ENCODE data around the gene TFB2M. TPM values are rescaled to one million over a fixed set of nuclear protein-coding genes. Genes with fewer than 3 reads are reported as not detected.
A peak's percentile ranks its signal among the peaks of the same experiment; 100 is the strongest.

Gene TFB2M
- total and polyA plus RNA-seq, 2 of the 13 experiments (the other 11 are each of a cell fraction or from before 2014, with no cell fraction given) = 15.7 to 31.4 TPM

DNA sequence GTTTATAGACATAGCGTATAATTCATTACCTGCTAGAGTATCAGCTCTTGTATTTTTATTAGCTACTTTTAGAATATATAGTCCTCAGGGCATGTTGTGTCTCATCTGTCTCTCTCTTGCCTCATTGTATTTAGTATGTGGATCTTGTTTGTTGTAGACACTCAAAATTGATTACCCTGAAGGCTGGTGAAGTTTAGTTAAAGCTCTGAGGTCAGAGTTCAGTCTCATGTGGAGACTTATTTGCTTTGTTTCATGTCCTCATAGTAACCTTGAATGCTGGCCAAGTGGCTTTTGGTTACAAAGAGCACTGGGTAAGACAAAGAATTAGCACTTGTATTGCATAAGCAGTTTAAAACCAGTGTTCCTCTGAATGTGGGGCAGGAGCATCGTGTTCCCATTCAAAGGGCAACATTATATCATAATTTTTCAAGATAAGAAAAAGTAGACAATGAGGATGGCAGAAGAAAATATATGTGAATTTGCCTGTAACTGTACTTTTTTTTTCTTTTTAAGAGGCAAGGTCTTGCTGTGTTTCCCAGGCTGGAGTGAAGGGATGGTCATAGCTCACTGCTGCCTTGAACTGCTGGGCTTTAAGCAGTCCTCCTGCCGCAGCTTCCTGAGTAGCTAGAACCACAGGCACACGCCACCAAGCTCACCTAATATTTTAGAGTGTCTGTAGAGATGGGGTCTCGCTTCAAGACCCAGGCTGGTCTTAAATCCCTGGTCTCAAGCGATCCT lies 17.6 kb upstream of the TFB2M start (continued):
- TF ChIP-seq, protein P1, sequence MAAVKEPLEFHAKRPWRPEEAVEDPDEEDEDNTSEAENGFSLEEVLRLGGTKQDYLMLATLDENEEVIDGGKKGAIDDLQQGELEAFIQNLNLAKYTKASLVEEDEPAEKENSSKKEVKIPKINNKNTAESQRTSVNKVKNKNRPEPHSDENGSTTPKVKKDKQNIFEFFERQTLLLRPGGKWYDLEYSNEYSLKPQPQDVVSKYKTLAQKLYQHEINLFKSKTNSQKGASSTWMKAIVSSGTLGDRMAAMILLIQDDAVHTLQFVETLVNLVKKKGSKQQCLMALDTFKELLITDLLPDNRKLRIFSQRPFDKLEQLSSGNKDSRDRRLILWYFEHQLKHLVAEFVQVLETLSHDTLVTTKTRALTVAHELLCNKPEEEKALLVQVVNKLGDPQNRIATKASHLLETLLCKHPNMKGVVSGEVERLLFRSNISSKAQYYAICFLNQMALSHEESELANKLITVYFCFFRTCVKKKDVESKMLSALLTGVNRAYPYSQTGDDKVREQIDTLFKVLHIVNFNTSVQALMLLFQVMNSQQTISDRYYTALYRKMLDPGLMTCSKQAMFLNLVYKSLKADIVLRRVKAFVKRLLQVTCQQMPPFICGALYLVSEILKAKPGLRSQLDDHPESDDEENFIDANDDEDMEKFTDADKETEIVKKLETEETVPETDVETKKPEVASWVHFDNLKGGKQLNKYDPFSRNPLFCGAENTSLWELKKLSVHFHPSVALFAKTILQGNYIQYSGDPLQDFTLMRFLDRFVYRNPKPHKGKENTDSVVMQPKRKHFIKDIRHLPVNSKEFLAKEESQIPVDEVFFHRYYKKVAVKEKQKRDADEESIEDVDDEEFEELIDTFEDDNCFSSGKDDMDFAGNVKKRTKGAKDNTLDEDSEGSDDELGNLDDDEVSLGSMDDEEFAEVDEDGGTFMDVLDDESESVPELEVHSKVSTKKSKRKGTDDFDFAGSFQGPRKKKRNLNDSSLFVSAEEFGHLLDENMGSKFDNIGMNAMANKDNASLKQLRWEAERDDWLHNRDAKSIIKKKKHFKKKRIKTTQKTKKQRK (IDR thresholded peaks at IDR 0.05; ENCODE audit: low read length) = no peak
- TF ChIP-seq, protein P2, sequence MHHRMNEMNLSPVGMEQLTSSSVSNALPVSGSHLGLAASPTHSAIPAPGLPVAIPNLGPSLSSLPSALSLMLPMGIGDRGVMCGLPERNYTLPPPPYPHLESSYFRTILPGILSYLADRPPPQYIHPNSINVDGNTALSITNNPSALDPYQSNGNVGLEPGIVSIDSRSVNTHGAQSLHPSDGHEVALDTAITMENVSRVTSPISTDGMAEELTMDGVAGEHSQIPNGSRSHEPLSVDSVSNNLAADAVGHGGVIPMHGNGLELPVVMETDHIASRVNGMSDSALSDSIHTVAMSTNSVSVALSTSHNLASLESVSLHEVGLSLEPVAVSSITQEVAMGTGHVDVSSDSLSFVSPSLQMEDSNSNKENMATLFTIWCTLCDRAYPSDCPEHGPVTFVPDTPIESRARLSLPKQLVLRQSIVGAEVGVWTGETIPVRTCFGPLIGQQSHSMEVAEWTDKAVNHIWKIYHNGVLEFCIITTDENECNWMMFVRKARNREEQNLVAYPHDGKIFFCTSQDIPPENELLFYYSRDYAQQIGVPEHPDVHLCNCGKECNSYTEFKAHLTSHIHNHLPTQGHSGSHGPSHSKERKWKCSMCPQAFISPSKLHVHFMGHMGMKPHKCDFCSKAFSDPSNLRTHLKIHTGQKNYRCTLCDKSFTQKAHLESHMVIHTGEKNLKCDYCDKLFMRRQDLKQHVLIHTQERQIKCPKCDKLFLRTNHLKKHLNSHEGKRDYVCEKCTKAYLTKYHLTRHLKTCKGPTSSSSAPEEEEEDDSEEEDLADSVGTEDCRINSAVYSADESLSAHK (CRISPR knock-in tag; IDR thresholded peaks at IDR 0.05; ENCODE audit: borderline replicate concordance) = no peak
- TF ChIP-seq MTA3 (CRISPR knock-in tag; IDR thresholded peaks at IDR 0.05) = no peak
- TF ChIP-seq ZFX (CRISPR knock-in tag; IDR thresholded peaks at IDR 0.05; ENCODE audit: low read depth) = no peak
- 0 out of 2 replicates have a peak, but pooled peaks have one; percentile 18 for TF ChIP-seq CREB1 (IDR thresholded peaks at IDR 0.05)
- TF ChIP-seq CREB1 (CRISPR knock-in tag; IDR thresholded peaks at IDR 0.05) = peak; percentile 74
- TF ChIP-seq FOXA1 (IDR thresholded peaks at IDR 0.05) = no peak
- peak; percentile 83 for TF ChIP-seq FOXA1 (CRISPR knock-in tag; IDR thresholded peaks at IDR 0.05)
- TF ChIP-seq STAG1 (CRISPR knock-in tag; IDR thresholded peaks at IDR 0.05) = no peak
- peak; percentile 59; the same call in 1 of the 2 replicates for TF ChIP-seq MEIS2 (CRISPR knock-in tag; IDR thresholded peaks at IDR 0.05)
- peak; percentile 75; the same call in 1 of the 2 replicates for TF ChIP-seq DNMT3B (CRISPR knock-in tag; conservative IDR thresholded peaks at IDR 0.05)
- TF ChIP-seq KDM1A (CRISPR knock-in tag; IDR thresholded peaks at IDR 0.05) = 0 out of 2 replicates have a peak, but pooled peaks have one; percentile 48
- 0 out of 2 replicates have a peak, but pooled peaks have one; percentile 36 for TF ChIP-seq SRF (IDR thresholded peaks at IDR 0.05; ENCODE audit: low read depth, low read length)
- no peak for TF ChIP-seq TEAD2 (CRISPR knock-in tag; IDR thresholded peaks at IDR 0.05)
- TF ChIP-seq, protein P3, sequence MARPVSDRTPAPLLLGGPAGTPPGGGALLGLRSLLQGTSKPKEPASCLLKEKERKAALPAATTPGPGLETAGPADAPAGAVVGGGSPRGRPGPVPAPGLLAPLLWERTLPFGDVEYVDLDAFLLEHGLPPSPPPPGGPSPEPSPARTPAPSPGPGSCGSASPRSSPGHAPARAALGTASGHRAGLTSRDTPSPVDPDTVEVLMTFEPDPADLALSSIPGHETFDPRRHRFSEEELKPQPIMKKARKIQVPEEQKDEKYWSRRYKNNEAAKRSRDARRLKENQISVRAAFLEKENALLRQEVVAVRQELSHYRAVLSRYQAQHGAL (CRISPR knock-in tag; IDR thresholded peaks at IDR 0.05; ENCODE audit: not compliant biosample characterization) = no peak
- TF ChIP-seq ZKSCAN5 (CRISPR knock-in tag; IDR thresholded peaks at IDR 0.05) = no peak
- no peak for TF ChIP-seq CAMTA2 (CRISPR knock-in tag; IDR thresholded peaks at IDR 0.05; ENCODE audit: borderline replicate concordance)
- TF ChIP-seq PAX8 (CRISPR knock-in tag; IDR thresholded peaks at IDR 0.05; ENCODE audit: borderline replicate concordance) = no peak
- TF ChIP-seq ZFP41 (CRISPR knock-in tag; IDR thresholded peaks at IDR 0.05; ENCODE audit: borderline replicate concordance) = no peak
- no peak for TF ChIP-seq PHB2 (IDR thresholded peaks at IDR 0.05; ENCODE audit: partially characterized antibody)
- no peak for TF ChIP-seq TBP (CRISPR knock-in tag; IDR thresholded peaks at IDR 0.05)
- TF ChIP-seq ZNF780A (CRISPR knock-in tag; IDR thresholded peaks at IDR 0.05) = no peak
- TF ChIP-seq BRD4 (CRISPR knock-in tag; IDR thresholded peaks at IDR 0.05) = no peak
- peak; percentile 66 for TF ChIP-seq TBX3 (IDR thresholded peaks at IDR 0.05; ENCODE audit: borderline replicate concordance)
- TF ChIP-seq MED8 (CRISPR knock-in tag; IDR thresholded peaks at IDR 0.05; ENCODE audit: insufficient replicate concordance) = no peak
- TF ChIP-seq ZFP36 (IDR thresholded peaks at IDR 0.05; ENCODE audit: borderline replicate concordance, low read depth, low read length, partially characterized antibody) = no peak
